COLO829 (cell line): ENCODE results near the gene PDPR.
"Not testable (repeated sequence)": the region's sequence is repeated elsewhere in the genome, so short reads cannot be mapped to it uniquely, and the experiment has no call there.

Source experiments
- DNase-seq: peaks from one replicate; pipeline ENCODE4 v3.0.0; 2012; ENCODE audit warnings: low spot score

Gene PDPR

GRCh38 chr16:70162041-70162451 is 47.9 kb downstream of the PDPR start:
- peak; percentile 70 for DNase-seq

GRCh38 chr16:70163596-70163995 is 49.5 kb downstream of the PDPR start:
- no peak for DNase-seq

- DNase-seq, result not testable (repeated sequence)
Observed at GRCh38 chr16:70166688-70167087, 52.6 kb downstream of the PDPR start.

GRCh38 chr16:70173212-70173837 is 59.2 kb downstream of the PDPR start, which contains the start of gene CLEC18C:
Gene CLEC18C (plus strand): TSS chr16:70173787. CDS start chr16:70174279, 492 bp downstream.
- not testable (repeated sequence) for DNase-seq

- DNase-seq, result not testable (repeated sequence)
Observed at GRCh38 chr16:70173916-70174315, 59.8 kb downstream of the PDPR start.

- not testable (repeated sequence) for DNase-seq
Observed at GRCh38 chr16:70174387-70174932, 60.3 kb downstream of the PDPR start.

- DNase-seq, result not testable (repeated sequence)
Observed at GRCh38 chr16:70187858-70188607, 73.9 kb downstream of the PDPR start.

- DNase-seq, result not testable (repeated sequence)
Observed at GRCh38 chr16:70188608-70188915, 74.4 kb downstream of the PDPR start.

- not testable (repeated sequence) for DNase-seq
Observed at GRCh38 chr16:70190574-70190973, 76.4 kb downstream of the PDPR start.

- DNase-seq, result not testable (repeated sequence)
Observed at GRCh38 chr16:70196683-70197300, 82.7 kb downstream of the PDPR start.

GRCh38 chr16:70197611-70198010 is 83.5 kb downstream of the PDPR start:
- DNase-seq, result not testable (repeated sequence)

- not testable (repeated sequence) for DNase-seq
Observed at GRCh38 chr16:70198230-70198629, 84.1 kb downstream of the PDPR start.

- DNase-seq, result not testable (repeated sequence)
Observed at GRCh38 chr16:70198666-70199065, 84.5 kb downstream of the PDPR start.

GRCh38 chr16:70199170-70199569 is 85.0 kb downstream of the PDPR start:
- DNase-seq, result not testable (repeated sequence)

GRCh38 chr16:70200063-70200462 is 85.9 kb downstream of the PDPR start:
- DNase-seq, result not testable (repeated sequence)

GRCh38 chr16:70203508-70203907 is 89.4 kb downstream of the PDPR start:
- not testable (repeated sequence) for DNase-seq

- DNase-seq, result not testable (repeated sequence)
Observed at GRCh38 chr16:70204010-70204409, 89.9 kb downstream of the PDPR start.

- not testable (repeated sequence) for DNase-seq
Observed at GRCh38 chr16:70204668-70205405, 90.7 kb downstream of the PDPR start.

GRCh38 chr16:70206382-70206781 is 92.2 kb downstream of the PDPR start:
- DNase-seq, result not testable (repeated sequence)
